Uterus (tissue), 2 donors: ENCODE data around the gene PHF3.

Source experiments
- CTCF ChIP-seq, 4 experiments: fragments of 200-600 bp in 2 of 4; fragments of 450-650 bp in 2 of 4; sonication (generic) in 2 of 4; IDR thresholded peaks; one replicate each; pipeline ENCODE4 v1.5.1; 2016 to 2019; ENCODE audit warnings: antibody characterized with exemption in 4 of 4, mild to moderate bottlenecking in 2 of 4, moderate library complexity in 1 of 4
- POLR2A ChIP-seq, 2 donors: fragments of 450-650 bp; IDR thresholded peaks; one replicate each; pipeline ENCODE4 v1.6.1; 2016; ENCODE audit warnings: antibody characterized with exemption in 2 of 2, mild to moderate bottlenecking in 1 of 2, moderate library complexity in 1 of 2

GRCh38 chr6:63709148-63709547 lies 73.5 kb downstream of the PHF3 start:
- TF ChIP-seq CTCF (IDR thresholded peaks at IDR 0.05) (no peak), POLR2A (IDR thresholded peaks at IDR 0.05) (no peak)
